Mononuclear cell (primary cell): Measurements from ENCODE around the gene BAAT. TPM values are rescaled to one million over a fixed set of nuclear protein-coding genes. Genes with fewer than 3 reads are reported as not detected.
"Not testable (repeated sequence)": the region's sequence is repeated elsewhere in the genome, so short reads cannot be mapped to it uniquely, and the experiment has no call there.

Source experiments
- H3K27me3 ChIP-seq: 2 replicates; pipeline ENCODE4 v1.6.0; 2011; ENCODE audit warnings: low read length, control low read depth; ENCODE audit not compliant: insufficient read depth
- H3K4me1 ChIP-seq: 2 replicates; pipeline ENCODE4 v1.5.1; 2011; ENCODE audit warnings: mild to moderate bottlenecking, low read length, control low read depth; ENCODE audit not compliant: insufficient read depth
- H3K4me3 ChIP-seq: 2 replicates; pipeline ENCODE4 v1.5.1; 2011; ENCODE audit warnings: mild to moderate bottlenecking, low read length, moderate library complexity
- H3K9me3 ChIP-seq: 2 replicates; pipeline ENCODE4 v1.5.1; 2011; ENCODE audit warnings: low read depth, mild to moderate bottlenecking, control low read depth, low read length
- total RNA-seq: library from RNA; depleted of rRNA; stranded (reverse); fragments of >200 nt; gene quantifications from one replicate; pipeline ENCODE4 v1.2.3, GENCODE V29; 2012

BAAT gene
- total RNA-seq = 0.10 TPM

DNA sequence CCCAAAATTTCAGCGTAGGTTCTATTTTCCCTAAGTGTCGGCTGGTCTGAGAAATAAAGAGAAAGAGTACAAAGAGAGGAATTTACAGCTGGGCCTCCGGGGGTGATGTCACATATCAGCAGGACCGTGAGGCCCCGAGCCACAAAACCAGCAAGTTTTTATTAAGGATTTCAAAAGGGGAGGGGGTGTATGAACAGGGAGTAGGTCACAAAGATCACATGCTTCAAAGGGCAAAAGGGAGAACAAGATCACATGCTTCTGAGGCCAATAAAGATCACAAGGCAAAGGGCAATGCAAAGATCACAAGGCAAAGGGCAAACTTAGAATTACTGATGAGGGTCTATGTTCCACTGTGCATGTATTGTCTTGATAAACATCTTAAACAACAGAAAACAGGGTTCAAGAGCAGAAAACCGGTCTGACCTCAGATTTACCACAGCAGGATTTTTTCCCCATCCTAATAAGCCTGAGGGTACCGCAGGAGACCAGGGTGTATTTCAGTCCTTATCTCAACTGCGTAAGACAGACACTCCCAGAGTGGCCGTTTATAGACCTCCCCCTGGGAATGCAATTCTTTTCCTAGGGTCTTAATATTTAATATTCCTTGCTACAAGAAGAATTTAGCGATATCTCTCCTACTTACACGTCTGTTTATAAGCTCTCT is at the start of gene BAAT:
BAAT (minus strand) TSS at position 134 of the 664 bp plus-strand sequence. CDS start 13,602 bp downstream, outside the sequence.
- not testable (repeated sequence) for H3K4me3 ChIP-seq, H3K27me3 ChIP-seq, H3K4me1 ChIP-seq, H3K9me3 ChIP-seq

GRCh38 chr9:101433229-101433628 is 48.4 kb upstream of the BAAT start:
- H3K9me3 ChIP-seq = no peaks in the 10 kb centered on the region
- H3K27me3 ChIP-seq = no peaks in the 10 kb centered on the region
- no peaks in the 10 kb centered on the region for H3K4me1 ChIP-seq
- H3K4me3 ChIP-seq = no peak overlapping the region

GRCh38 chr9:101432740-101433139 is 47.9 kb upstream of the BAAT start:
- no peaks in the 10 kb centered on the region for H3K4me1 ChIP-seq
- no peak overlapping the region for H3K4me3 ChIP-seq
- no peaks in the 10 kb centered on the region for H3K9me3 ChIP-seq
- no peaks in the 10 kb centered on the region for H3K27me3 ChIP-seq

- no peaks in the 10 kb centered on the region for H3K27me3 ChIP-seq
- H3K4me1 ChIP-seq = no peaks in the 10 kb centered on the region
- no peaks in the 10 kb centered on the region for H3K9me3 ChIP-seq
- H3K4me3 ChIP-seq = no peak overlapping the region
Measured at GRCh38 chr9:101432171-101432570, 47.4 kb upstream of the BAAT start.

DNA sequence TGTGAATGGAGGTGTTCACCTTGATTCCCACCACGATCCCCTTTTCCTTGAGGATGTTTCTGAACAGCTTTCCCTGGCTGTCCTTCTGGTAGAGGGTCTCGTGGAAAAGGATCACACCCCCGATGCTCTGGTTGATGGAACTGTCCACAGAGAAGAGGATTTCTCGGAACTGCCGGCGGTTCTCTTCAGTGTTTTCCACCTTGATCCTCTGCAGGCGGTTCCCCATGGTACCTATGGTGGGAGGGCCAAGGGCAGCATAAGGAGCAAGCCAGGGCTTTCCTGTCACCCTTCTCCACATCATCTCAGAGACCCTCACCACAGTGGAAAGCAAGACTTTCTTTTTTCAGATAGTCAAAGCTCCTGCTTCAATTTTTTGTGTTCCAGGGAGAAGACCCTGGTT is 44.9 kb upstream of the BAAT start:
- Histone ChIP-seq H3K4me3 (no peak overlapping the region), H3K4me1 (no peaks in the 10 kb centered on the region), H3K9me3 (no peaks in the 10 kb centered on the region), H3K27me3 (no peaks in the 10 kb centered on the region)

- no peaks in the 10 kb centered on the region for H3K27me3 ChIP-seq
Measured at GRCh38 chr9:101428909-101429308, 44.1 kb upstream of the BAAT start.

DNA sequence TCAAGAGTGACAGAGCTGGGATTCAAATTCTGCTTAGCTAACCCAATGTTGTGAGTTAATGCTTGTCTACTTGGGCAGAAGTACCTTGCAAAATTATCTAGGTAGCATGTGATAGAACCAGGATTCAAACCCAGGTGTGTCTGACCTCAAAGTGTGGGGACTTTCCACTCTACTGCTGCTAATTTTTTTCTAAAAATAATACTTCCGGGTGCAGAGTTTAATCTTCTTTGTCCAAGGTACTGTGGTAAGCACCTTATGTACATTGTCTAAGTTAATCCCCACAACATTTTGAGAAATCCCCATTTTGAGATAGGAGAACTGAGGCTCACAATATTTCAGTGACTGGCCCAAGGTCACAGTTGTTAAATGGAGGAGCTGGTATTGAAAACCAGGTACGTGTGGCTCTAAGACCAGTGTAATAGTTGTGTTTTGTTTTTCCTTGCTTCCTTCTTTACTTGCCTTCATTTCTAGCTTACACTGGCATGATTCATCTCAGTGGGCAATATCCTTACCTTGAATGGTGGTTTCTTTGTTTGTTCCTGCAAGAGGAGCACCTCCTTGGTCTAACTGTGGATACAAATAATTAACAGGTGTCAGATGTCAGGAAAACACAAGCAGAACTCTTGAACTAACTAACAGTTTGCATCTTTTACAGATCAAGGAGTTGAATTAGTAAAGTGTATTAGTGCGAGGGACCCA is 43.3 kb upstream of the BAAT start:
- Histone ChIP-seq H3K27me3 (no peaks in the 10 kb centered on the region), H3K4me3 (no peak overlapping the region), H3K9me3 (no peaks in the 10 kb centered on the region), H3K4me1 (no peaks in the 10 kb centered on the region)

More at GRCh38 chr9:101428909-101429308, 44.1 kb upstream of the BAAT start:
- H3K4me3 ChIP-seq = no peak overlapping the region
- no peaks in the 10 kb centered on the region for H3K9me3 ChIP-seq
- no peaks in the 10 kb centered on the region for H3K4me1 ChIP-seq

DNA sequence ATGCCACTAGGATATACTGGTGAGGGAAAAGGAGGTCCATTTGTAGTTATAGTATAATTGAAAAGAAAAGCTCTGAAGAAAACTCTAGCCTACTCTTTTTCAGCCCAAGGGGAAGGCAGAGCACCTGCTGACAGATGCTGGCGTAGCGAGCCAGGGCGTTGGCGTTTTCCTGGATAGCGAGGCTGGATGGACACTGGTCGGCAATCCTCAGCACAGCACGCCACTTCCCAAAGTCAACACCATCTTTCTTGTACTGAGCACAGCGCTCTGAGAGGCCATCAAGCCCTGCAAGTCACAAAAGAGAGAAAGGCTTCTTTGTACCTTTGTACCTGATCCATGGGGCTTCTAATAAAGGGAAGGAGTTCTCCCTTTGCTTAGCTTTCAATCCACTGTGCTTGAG is 42.6 kb upstream of the BAAT start:
- Histone ChIP-seq H3K27me3 (no peaks in the 10 kb centered on the region), H3K4me3 (no peak overlapping the region), H3K4me1 (no peaks in the 10 kb centered on the region), H3K9me3 (no peaks in the 10 kb centered on the region)

GRCh38 chr9:101421653-101422065 is 36.9 kb upstream of the BAAT start:
- Histone ChIP-seq H3K27me3 (no peaks in the 10 kb centered on the region), H3K4me3 (no peak overlapping the region), H3K4me1 (no peaks in the 10 kb centered on the region), H3K9me3 (no peaks in the 10 kb centered on the region)

DNA sequence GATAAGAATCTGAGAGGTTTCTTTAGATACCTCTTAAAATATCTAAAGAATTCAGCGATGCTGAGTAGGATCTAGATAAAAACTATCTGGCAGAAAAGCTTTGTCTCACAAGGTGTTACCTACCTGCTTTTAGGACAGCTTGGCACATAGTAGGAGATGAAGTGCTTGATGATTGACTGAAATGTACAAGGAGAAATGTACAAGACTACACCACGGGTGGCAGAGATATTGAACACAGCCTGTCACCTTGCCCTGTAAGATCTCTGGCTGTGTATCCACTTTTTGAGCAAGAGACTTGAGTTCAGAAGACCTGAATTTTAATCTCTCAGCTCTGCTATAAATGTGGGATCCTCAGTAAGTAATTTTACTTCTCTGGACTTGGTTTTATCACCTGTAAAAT is 35.1 kb upstream of the BAAT start:
- Histone ChIP-seq H3K4me1 (no peaks in the 10 kb centered on the region), H3K4me3 (no peak overlapping the region), H3K27me3 (no peaks in the 10 kb centered on the region), H3K9me3 (peaks cover 2% of the 10 kb centered on the region)

DNA sequence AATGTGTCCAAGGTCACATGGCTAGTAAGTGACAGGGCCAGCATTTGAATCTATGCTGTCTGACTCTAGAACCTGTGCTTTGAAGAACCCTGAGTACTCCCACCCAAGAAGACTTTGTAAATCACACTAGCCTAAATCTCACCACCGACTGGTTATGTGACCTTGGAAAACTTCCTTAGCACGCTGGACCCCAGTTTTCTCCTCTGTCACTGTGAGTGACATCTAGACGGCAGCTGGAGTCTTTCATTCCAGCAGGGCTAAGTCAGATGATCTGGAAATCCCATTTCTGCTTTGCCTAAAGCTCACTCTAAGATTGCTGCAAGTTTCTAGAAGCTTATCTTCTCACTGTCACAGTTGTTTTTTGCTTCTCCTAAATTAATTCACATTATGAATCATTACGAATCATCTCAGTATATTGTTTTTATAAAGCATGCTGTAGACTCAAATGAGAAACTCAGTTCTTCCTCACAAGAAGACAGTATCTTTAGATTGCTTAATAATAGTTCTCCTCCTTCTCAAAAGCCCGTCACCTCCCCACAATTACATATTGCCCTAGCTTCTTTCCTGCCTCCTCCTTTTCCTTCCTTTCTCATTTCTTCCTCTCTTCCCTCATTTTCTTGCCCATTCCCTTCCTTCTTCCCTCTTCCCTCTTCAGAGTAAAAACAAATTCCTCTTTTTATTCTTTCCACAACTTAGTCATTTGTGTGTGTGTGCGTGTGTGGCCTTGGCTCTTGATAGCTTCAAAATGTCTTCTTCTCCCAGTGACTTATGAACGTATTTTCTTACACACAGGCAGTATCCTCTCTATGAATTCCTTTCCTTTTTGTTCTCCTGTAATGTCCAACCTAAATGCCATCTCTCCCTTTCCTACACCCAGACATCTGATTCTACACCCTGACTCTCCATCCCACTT is 34.0 kb upstream of the BAAT start:
- Histone ChIP-seq H3K27me3 (no peaks in the 10 kb centered on the region), H3K4me3 (no peak overlapping the region), H3K9me3 (peaks cover 13% of the 10 kb centered on the region), H3K4me1 (no peaks in the 10 kb centered on the region)

GRCh38 chr9:101417977-101418376 is 33.2 kb upstream of the BAAT start:
- no peaks in the 10 kb centered on the region for H3K4me1 ChIP-seq
- H3K4me3 ChIP-seq = no peak overlapping the region
- no peaks in the 10 kb centered on the region for H3K27me3 ChIP-seq
- H3K9me3 ChIP-seq = peaks cover 21% of the 10 kb centered on the region

- H3K4me1 ChIP-seq = no peaks in the 10 kb centered on the region
- H3K4me3 ChIP-seq = no peak overlapping the region
- H3K9me3 ChIP-seq = peaks cover 26% of the 10 kb centered on the region
- H3K27me3 ChIP-seq = no peaks in the 10 kb centered on the region
Measured at GRCh38 chr9:101417389-101417788, 32.6 kb upstream of the BAAT start.

GRCh38 chr9:101415578-101415977 is 30.8 kb upstream of the BAAT start:
- Histone ChIP-seq H3K4me1 (no peaks in the 10 kb centered on the region), H3K9me3 (peaks cover 40% of the 10 kb centered on the region), H3K27me3 (no peaks in the 10 kb centered on the region), H3K4me3 (no peak overlapping the region)

- no peaks in the 10 kb centered on the region for H3K4me1 ChIP-seq
- peaks cover 47% of the 10 kb centered on the region for H3K9me3 ChIP-seq
- no peak overlapping the region for H3K4me3 ChIP-seq
- H3K27me3 ChIP-seq = no peaks in the 10 kb centered on the region
Measured at GRCh38 chr9:101414839-101415238, 30.0 kb upstream of the BAAT start.
